Left lung (tissue), 10 donors: ENCODE results near the gene CORIN. TPM values are rescaled to one million over a fixed set of nuclear protein-coding genes. Genes with fewer than 3 reads are reported as not detected.

ENCODE experiments used
- ATAC-seq: fragments of 200-7000 bp; cut with Tn5 transposase; one replicate; pipeline ENCODE4 v1.9.1; 2020; ENCODE audit warnings: moderate library complexity
- DNase-seq, 4 donors: peaks; one replicate each; pipeline ENCODE4 v3.0.0-alpha.2; 2013 to 2020
- H3K27ac ChIP-seq, 2 donors: fragments of 200-600 bp; sonication (generic) in 1 of 2; one replicate each; pipeline versions ENCODE4 v1.5.0 to v1.8.0; 2020 to 2021
- H3K27me3 ChIP-seq, 2 donors: fragments of 200-600 bp; sonication (generic) in 1 of 2; one replicate each; pipeline versions ENCODE4 v1.5.0 to v1.8.0; 2020 to 2021
- H3K36me3 ChIP-seq, 2 donors: fragments of 200-600 bp; sonication (generic) in 1 of 2; one replicate each; pipeline versions ENCODE4 v1.5.0 to v1.8.0; 2020 to 2021
- H3K4me1 ChIP-seq, 2 donors: fragments of 200-600 bp; one replicate each; pipeline ENCODE4 v1.8.0; 2021
- H3K4me3 ChIP-seq, 2 donors: fragments of 200-600 bp; sonication (generic) in 1 of 2; one replicate each; pipeline versions ENCODE4 v1.5.0 to v1.8.0; 2020 to 2021; ENCODE audit warnings: mild to moderate bottlenecking in 1 of 2
- H3K9me3 ChIP-seq, 2 donors: fragments of 200-600 bp; sonication (generic) in 1 of 2; one replicate each; pipeline versions ENCODE4 v1.5.0 to v1.8.0; 2020 to 2021
- CTCF ChIP-seq, 2 donors: fragments of 200-600 bp; sonication (generic) in 1 of 2; IDR thresholded peaks; one replicate each; pipeline versions ENCODE4 v1.5.0 to v1.8.0; 2021; ENCODE audit warnings: antibody characterized with exemption in 2 of 2
- intact Hi-C, 2 donors: fragments of 100-400 bp; cut with DNase I; formaldehyde crosslinking; loops; one replicate each; pipeline versions ENCODE4 v1.11.2 to v1.14.2; 2022
- polyA plus RNA-seq, 6 donors: library from polyadenylated mRNA; unstranded; fragments of 120-200 nt; gene quantifications; one replicate each; pipeline ENCODE4 v1.2.1, GENCODE V29; 2013; ENCODE audit not compliant: insufficient read length in 6 of 6
- total RNA-seq, 2 donors: library from RNA; stranded (reverse); fragmentation: NEBNext Ultra II Directional; extraction: Animal tissue kit (Norgen Biotek cat#: 25700); gene quantifications; one replicate each; pipeline ENCODE4 v1.2.1, GENCODE V29; 2021
- donor health status: DM: no; HTN: yes; CAD: no.
- donor health status: DM: no; HTN: no; CAD: no.

The CORIN gene
- total and polyA plus RNA-seq, 8 donors = 1.4 to 6.3 (median 3.3) TPM

GRCh38 chr4:47570816-47571215 is 267.1 kb downstream of the CORIN start:
- Histone ChIP-seq H3K4me3 (no peak overlapping the region), H3K27ac (no peak overlapping the region), H3K27me3 (no peaks in the 10 kb centered on the region), H3K9me3 (no peaks in the 10 kb centered on the region), H3K4me1 (no peaks in the 10 kb centered on the region), H3K36me3 (peaks cover 0 to 68% of the 10 kb centered on the region in 2 donors)
- DNase-seq = no peak
- intact Hi-C loops = no loop called here
- TF ChIP-seq CTCF (IDR thresholded peaks at IDR 0.05) = no peak
- ATAC-seq = no peak

- H3K27me3 ChIP-seq = no peaks in the 10 kb centered on the region
- DNase-seq (no peak), ATAC-seq (no peak)
- no peak overlapping the region for H3K27ac ChIP-seq
- H3K4me3 ChIP-seq = no peak overlapping the region
- peaks cover 0 to 43% of the 10 kb centered on the region in 2 donors for H3K36me3 ChIP-seq
- no peaks in the 10 kb centered on the region for H3K4me1 ChIP-seq
- no peaks in the 10 kb centered on the region for H3K9me3 ChIP-seq
- intact Hi-C loops = no loop called here
- TF ChIP-seq CTCF (IDR thresholded peaks at IDR 0.05) = no peak
Observed at GRCh38 chr4:47567511-47567910, 270.4 kb downstream of the CORIN start.

GRCh38 chr4:47566969-47567368 is 270.9 kb downstream of the CORIN start:
- intact Hi-C loops = no loop called here
- no peaks in the 10 kb centered on the region for H3K4me1 ChIP-seq
- H3K36me3 ChIP-seq = peaks cover 0 to 42% of the 10 kb centered on the region in 2 donors
- no peak for DNase-seq
- H3K4me3 ChIP-seq = no peak overlapping the region
- no peak for ATAC-seq
- no peak for TF ChIP-seq CTCF (IDR thresholded peaks at IDR 0.05)
- H3K9me3 ChIP-seq = no peaks in the 10 kb centered on the region
- H3K27me3 ChIP-seq = no peaks in the 10 kb centered on the region
- no peak overlapping the region for H3K27ac ChIP-seq

- Histone ChIP-seq H3K36me3 (peaks cover 0 to 42% of the 10 kb centered on the region in 2 donors), H3K27me3 (no peaks in the 10 kb centered on the region), H3K4me1 (no peaks in the 10 kb centered on the region), H3K4me3 (no peak overlapping the region), H3K9me3 (no peaks in the 10 kb centered on the region), H3K27ac (no peak overlapping the region)
- intact Hi-C loops = no loop called here
- DNase-seq (no peak), ATAC-seq (no peak)
- no peak for TF ChIP-seq CTCF (IDR thresholded peaks at IDR 0.05)
Observed at GRCh38 chr4:47566566-47566965, 271.3 kb downstream of the CORIN start.

GRCh38 chr4:47562297-47562696 is 275.6 kb downstream of the CORIN start:
- ATAC-seq (no peak), DNase-seq (no peak)
- H3K9me3 ChIP-seq = no peaks in the 10 kb centered on the region
- no peak overlapping the region for H3K4me3 ChIP-seq
- intact Hi-C loops = no loop called here
- no peak for TF ChIP-seq CTCF (IDR thresholded peaks at IDR 0.05)
- H3K36me3 ChIP-seq = peaks cover 0 to 34% of the 10 kb centered on the region in 2 donors
- no peak overlapping the region for H3K27ac ChIP-seq
- H3K4me1 ChIP-seq = no peaks in the 10 kb centered on the region
- H3K27me3 ChIP-seq = no peaks in the 10 kb centered on the region
